ENCODE results near the gene OR2Y1. TPM values are rescaled to one million over a fixed set of nuclear protein-coding genes. Genes with fewer than 3 reads are reported as not detected.

Gene OR2Y1
- total RNA-seq, 1 donor from 2014 or later, result not detected

GRCh38 chr5:180699042-180699441 lies 40.8 kb downstream of the OR2Y1 start:
- Histone ChIP-seq H3K27ac (no peak overlapping the region), H3K36me3 (no peaks in the 10 kb centered on the region), H3K9me3 (no peaks in the 10 kb centered on the region), H3K27me3 (ENCODE audit: low read depth) (no peaks in the 10 kb centered on the region), H3K4me1 (no peaks in the 10 kb centered on the region), H3K4me3 (no peak overlapping the region)
- intact Hi-C loops (cut with DNase I), result no loop called here
- TF ChIP-seq, protein P1, sequence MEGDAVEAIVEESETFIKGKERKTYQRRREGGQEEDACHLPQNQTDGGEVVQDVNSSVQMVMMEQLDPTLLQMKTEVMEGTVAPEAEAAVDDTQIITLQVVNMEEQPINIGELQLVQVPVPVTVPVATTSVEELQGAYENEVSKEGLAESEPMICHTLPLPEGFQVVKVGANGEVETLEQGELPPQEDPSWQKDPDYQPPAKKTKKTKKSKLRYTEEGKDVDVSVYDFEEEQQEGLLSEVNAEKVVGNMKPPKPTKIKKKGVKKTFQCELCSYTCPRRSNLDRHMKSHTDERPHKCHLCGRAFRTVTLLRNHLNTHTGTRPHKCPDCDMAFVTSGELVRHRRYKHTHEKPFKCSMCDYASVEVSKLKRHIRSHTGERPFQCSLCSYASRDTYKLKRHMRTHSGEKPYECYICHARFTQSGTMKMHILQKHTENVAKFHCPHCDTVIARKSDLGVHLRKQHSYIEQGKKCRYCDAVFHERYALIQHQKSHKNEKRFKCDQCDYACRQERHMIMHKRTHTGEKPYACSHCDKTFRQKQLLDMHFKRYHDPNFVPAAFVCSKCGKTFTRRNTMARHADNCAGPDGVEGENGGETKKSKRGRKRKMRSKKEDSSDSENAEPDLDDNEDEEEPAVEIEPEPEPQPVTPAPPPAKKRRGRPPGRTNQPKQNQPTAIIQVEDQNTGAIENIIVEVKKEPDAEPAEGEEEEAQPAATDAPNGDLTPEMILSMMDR (IDR thresholded peaks at IDR 0.05), result no peak
- no peak for DNase-seq
- no peak for ATAC-seq

- Histone ChIP-seq H3K4me1 (no peaks in the 10 kb centered on the region), H3K27me3 (ENCODE audit: low read depth) (no peaks in the 10 kb centered on the region), H3K9me3 (no peaks in the 10 kb centered on the region), H3K4me3 (no peak overlapping the region), H3K36me3 (no peaks in the 10 kb centered on the region), H3K27ac (no peak overlapping the region)
- intact Hi-C loops (cut with DNase I), result no loop called here
- DNase-seq (no peak), ATAC-seq (no peak)
- TF ChIP-seq, protein P1 (IDR thresholded peaks at IDR 0.05), result no peak
Measured at GRCh38 chr5:180696116-180696515, 43.7 kb downstream of the OR2Y1 start.

- intact Hi-C loops (cut with DNase I), result no loop called here
- DNase-seq (no peak), ATAC-seq (no peak)
- no peak overlapping the region for H3K27ac ChIP-seq
- H3K9me3 ChIP-seq, result no peaks in the 10 kb centered on the region
- no peaks in the 10 kb centered on the region for H3K27me3 ChIP-seq (ENCODE audit: low read depth)
- TF ChIP-seq, protein P1 (IDR thresholded peaks at IDR 0.05), result no peak
- no peak overlapping the region for H3K4me3 ChIP-seq
- H3K4me1 ChIP-seq, result no peaks in the 10 kb centered on the region
- H3K36me3 ChIP-seq, result no peaks in the 10 kb centered on the region
Measured at GRCh38 chr5:180692429-180692828, 47.4 kb downstream of the OR2Y1 start.

DNA sequence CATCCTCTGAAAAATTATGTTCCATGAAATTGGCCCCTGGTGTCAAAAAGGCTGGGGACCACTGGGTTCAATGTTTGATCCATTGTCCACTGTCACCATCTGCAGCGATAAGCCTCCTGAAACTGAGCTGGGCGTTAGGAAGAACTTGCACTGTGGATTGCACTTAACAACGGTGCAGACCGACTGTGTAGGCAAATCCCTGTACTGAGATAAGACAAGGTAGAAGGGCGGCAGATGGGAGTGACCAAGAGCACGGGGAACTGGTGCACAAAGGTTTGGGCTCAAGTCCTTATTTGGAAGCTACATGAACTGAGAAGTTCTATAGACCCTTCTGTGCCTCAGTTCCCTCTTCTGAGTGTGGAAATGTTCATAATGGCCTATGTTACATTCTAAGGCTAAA lies 48.8 kb downstream of the OR2Y1 start:
- TF ChIP-seq, protein P1 (IDR thresholded peaks at IDR 0.05), result no peak
- H3K27ac ChIP-seq, result no peak overlapping the region

GRCh38 chr5:180690562-180690961 lies 49.3 kb downstream of the OR2Y1 start:
- Histone ChIP-seq H3K27me3 (ENCODE audit: low read depth) (no peaks in the 10 kb centered on the region), H3K4me1 (no peaks in the 10 kb centered on the region), H3K36me3 (no peaks in the 10 kb centered on the region), H3K9me3 (no peaks in the 10 kb centered on the region), H3K4me3 (no peak overlapping the region), H3K27ac (no peak overlapping the region)
- DNase-seq (no peak), ATAC-seq (no peak)
- TF ChIP-seq, protein P1 (IDR thresholded peaks at IDR 0.05), result no peak
- intact Hi-C loops (cut with DNase I), result no loop called here

More for the DNA sequence above, 48.8 kb downstream of the OR2Y1 start:
- Histone ChIP-seq H3K9me3 (no peaks in the 10 kb centered on the region), H3K27me3 (ENCODE audit: low read depth) (no peaks in the 10 kb centered on the region), H3K4me1 (no peaks in the 10 kb centered on the region), H3K4me3 (no peak overlapping the region), H3K36me3 (no peaks in the 10 kb centered on the region)
- intact Hi-C loops (cut with DNase I), result no loop called here
- DNase-seq (no peak), ATAC-seq (no peak)

DNA sequence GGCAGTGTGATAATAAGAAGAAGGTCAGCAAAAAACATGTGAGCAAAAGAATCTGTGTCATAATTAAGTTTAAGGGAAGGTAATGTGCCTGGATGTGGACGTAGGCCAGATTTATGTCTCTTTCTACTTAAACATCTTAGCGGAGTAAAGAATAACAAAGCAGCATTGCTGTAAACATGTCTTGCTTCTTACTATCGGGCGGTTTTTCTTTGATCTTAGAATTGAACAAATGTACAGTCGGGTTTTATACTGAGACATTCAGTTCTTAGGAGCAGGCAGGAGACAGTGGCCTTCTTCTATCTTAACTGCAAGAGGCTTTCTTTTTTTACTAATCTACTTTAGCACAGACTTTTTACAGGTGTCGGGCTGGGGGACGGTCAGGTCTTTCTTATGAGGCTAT lies 50.1 kb downstream of the OR2Y1 start:
- Histone ChIP-seq H3K4me1 (no peaks in the 10 kb centered on the region), H3K9me3 (no peaks in the 10 kb centered on the region), H3K27me3 (ENCODE audit: low read depth) (no peaks in the 10 kb centered on the region), H3K36me3 (no peaks in the 10 kb centered on the region), H3K4me3 (no peak overlapping the region), H3K27ac (no peak overlapping the region)
- intact Hi-C loops (cut with DNase I), result no loop called here
- ATAC-seq, result no peak
- no peak for DNase-seq
- TF ChIP-seq, protein P1 (IDR thresholded peaks at IDR 0.05), result no peak
